Measurements from ENCODE around the gene TMEM231. TPM values are rescaled to one million over a fixed set of nuclear protein-coding genes. Genes with fewer than 3 reads are reported as not detected.

TMEM231 gene
- total and polyA plus RNA-seq, 9 of the 15 experiments (the other 6 are each of a cell fraction or from before 2014, with no cell fraction given): 1.6 to 27.6 (median 9.1) TPM

GRCh38 chr16:75555213-75555706 is 792 bp downstream of the TMEM231 start:
- H3K79me2 ChIP-seq (ENCODE audit: control insufficient read depth, insufficient read depth, low read length): peaks cover 11% of the 10 kb centered on the region; the same call in 1 of the 3 replicates
- in situ Hi-C loops (cut with MboI): no loop called here
- H3K27me3 ChIP-seq (ENCODE audit: control insufficient read depth in 2 of 2, insufficient read depth in 2 of 2, low read length in 2 of 2): no peaks in the 10 kb centered on the region
- no peaks in the 10 kb centered on the region for H4K20me1 ChIP-seq (replicated peaks; ENCODE audit: control insufficient read depth, insufficient read depth, low read length)
- no peaks in the 10 kb centered on the region for H3K9me3 ChIP-seq (replicated peaks; ENCODE audit: control insufficient read depth, insufficient read depth, low read depth, low read length)
- peak overlapping the region; percentile 63 to 93 for H3K9ac ChIP-seq (ENCODE audit: insufficient read depth in 1 of 2, low read depth in 2 of 2, low read length in 2 of 2)
- H3K9me1 ChIP-seq (ENCODE audit: control insufficient read depth, insufficient read depth, low read length): no peaks in the 10 kb centered on the region
- WGBS (ENCODE audit: insufficient coverage, low coverage, missing lambda C conversion rate): 0% methylated on average over 25 of the region's 26 CpGs
- peak overlapping the region; percentile 88 for H3K4me2 ChIP-seq (ENCODE audit: insufficient read depth, low read length)
- peak overlapping the region; percentile 97 for H2AFZ ChIP-seq (ENCODE audit: low read depth, low read length)
- POLR2A ChIA-PET: interaction anchor here (0.9 to 1.6 kb wide), 3 partner anchors 8 to 122 kb away, joined by 3 to 7 read pairs (median 4); partner anchors contain the start of gene CFDP1
- no peaks in the 10 kb centered on the region; the same call in 2 of the 3 replicates for H3K36me3 ChIP-seq (ENCODE audit: control insufficient read depth, insufficient read depth, low read length)
- no TSS peak for BruUV-seq (replicated peaks)
- FAIRE-seq (peak; percentile 94), DNase-seq (ENCODE audit: extremely low read depth in 1 of 4, low spot score in 3 of 4) (peak; percentile 89 to 95 (median 91)), ATAC-seq (peak; percentile 79)
- H3K4me1 ChIP-seq (replicated peaks in 1 of 2; ENCODE audit: control insufficient read depth in 2 of 2, insufficient read depth in 2 of 2, low read length in 2 of 2): peaks cover 17 to 20% of the 10 kb centered on the region in 2 experiments
- H3K27ac ChIP-seq (ENCODE audit: extremely low read depth, low read depth, low read length): peak overlapping the region; percentile 66
- CTCF ChIA-PET (ENCODE audit: low intra/inter-chr PET ratio): interaction anchor here (1.1 kb wide), 1 partner anchor 38 kb away, joined by 5 read pairs; no protein-coding TSS in a partner anchor
- intact Hi-C loops (cut with micrococcal nuclease): loop anchor here (1.0 kb wide), 1 partner anchor 66 kb away; no protein-coding TSS in a partner anchor
- peak overlapping the region; percentile 64 for H3K4me3 ChIP-seq
- TF ChIP-seq NR2C2 (CRISPR knock-in tag; IDR thresholded peaks at IDR 0.05) (no peak), NR2C2 (tag; IDR thresholded peaks at IDR 0.05) (peak; percentile 95), RFX1 (IDR thresholded peaks at IDR 0.05) (peak; percentile 49), MBD2 (IDR thresholded peaks at IDR 0.05; ENCODE audit: borderline replicate concordance, low read depth) (peak; percentile 62; the same call in 1 of the 2 replicates), PHF20 (IDR thresholded peaks at IDR 0.05; ENCODE audit: partially characterized antibody) (peak; percentile 87), MTA3 (IDR thresholded peaks at IDR 0.05; ENCODE audit: borderline replicate concordance) (peak; percentile 29; the same call in 1 of the 2 replicates), HDAC6 (IDR thresholded peaks at IDR 0.05; ENCODE audit: low read depth, low read length) (no peak), CSDE1 (IDR thresholded peaks at IDR 0.05) (peak in 1 of 2 experiments; percentile 54; a peak in 1 of 4 replicates), NKRF (IDR thresholded peaks at IDR 0.05; ENCODE audit: borderline replicate concordance) (0 out of 2 replicates have a peak, but pooled peaks have one; percentile 15), MYC (IDR thresholded peaks at IDR 0.05; ENCODE audit: low read depth, low read length) (peak; percentile 71; the same call in 1 of the 2 replicates), MYC (CRISPR knock-in tag; IDR thresholded peaks at IDR 0.05; ENCODE audit: borderline replicate concordance, low read depth) (0 out of 2 replicates have a peak, but pooled peaks have one; percentile 41), MTA1 (IDR thresholded peaks at IDR 0.05; ENCODE audit: borderline replicate concordance) (peak; percentile 97), YY1 (IDR thresholded peaks at IDR 0.05; ENCODE audit: borderline replicate concordance in 1 of 3, control insufficient read depth in 1 of 3, extremely low read depth in 1 of 3, insufficient read depth in 3 of 3, insufficient read length in 1 of 3, insufficient replicate concordance in 2 of 3, low read depth in 1 of 3, low read length in 2 of 3) (peak in 2 of 3 experiments; percentile 35 to 82), MNT (conservative IDR thresholded peaks at IDR 0.05) (peak; percentile 40 to 54), MEIS2 (IDR thresholded peaks at IDR 0.05; ENCODE audit: partially characterized antibody) (peak; percentile 7)
- TF ChIP-seq, protein P1, sequence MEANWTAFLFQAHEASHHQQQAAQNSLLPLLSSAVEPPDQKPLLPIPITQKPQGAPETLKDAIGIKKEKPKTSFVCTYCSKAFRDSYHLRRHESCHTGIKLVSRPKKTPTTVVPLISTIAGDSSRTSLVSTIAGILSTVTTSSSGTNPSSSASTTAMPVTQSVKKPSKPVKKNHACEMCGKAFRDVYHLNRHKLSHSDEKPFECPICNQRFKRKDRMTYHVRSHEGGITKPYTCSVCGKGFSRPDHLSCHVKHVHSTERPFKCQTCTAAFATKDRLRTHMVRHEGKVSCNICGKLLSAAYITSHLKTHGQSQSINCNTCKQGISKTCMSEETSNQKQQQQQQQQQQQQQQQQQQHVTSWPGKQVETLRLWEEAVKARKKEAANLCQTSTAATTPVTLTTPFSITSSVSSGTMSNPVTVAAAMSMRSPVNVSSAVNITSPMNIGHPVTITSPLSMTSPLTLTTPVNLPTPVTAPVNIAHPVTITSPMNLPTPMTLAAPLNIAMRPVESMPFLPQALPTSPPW (CRISPR knock-in tag; IDR thresholded peaks at IDR 0.05): peak; percentile 27; the same call in 1 of the 2 replicates
